ENCODE measurements around the gene KDM7A. TPM values are rescaled to one million over a fixed set of nuclear protein-coding genes. Genes with fewer than 3 reads are reported as not detected.

The KDM7A gene
- total and polyA plus RNA-seq, 2 of the 8 experiments (the other 6 are each of a cell fraction or from before 2014, with no cell fraction given) = 2.2 to 12.5 TPM

DNA sequence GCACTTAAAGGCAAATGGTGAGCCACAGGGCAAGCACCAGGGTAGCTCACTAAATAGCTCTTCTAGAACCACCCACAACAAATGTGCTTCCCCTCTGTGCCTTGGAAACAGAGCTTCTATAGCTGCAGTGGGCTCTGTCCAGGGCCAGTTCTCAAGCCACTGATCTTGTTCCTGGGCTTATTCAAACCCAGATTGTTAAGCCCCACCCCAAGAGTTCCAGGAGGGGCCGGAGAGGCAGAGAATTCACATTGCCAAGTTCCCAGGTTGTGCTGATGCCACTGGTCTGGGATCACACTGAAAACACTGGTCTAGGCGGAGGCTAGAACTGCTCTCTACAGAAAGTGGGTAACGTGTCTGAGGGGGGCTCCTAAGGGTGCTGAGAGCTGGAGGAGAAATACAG is 15.4 kb upstream of the KDM7A start:
- Histone ChIP-seq H2BK20ac (ENCODE audit: low read length) (no peak overlapping the region), H3K4ac (replicated peaks; ENCODE audit: insufficient read length, low read depth, low read length) (no peak overlapping the region), H4K5ac (ENCODE audit: insufficient read length, low read depth, low read length) (no peak overlapping the region), H2BK120ac (replicated peaks; ENCODE audit: low read depth, low read length) (no peak overlapping the region), H3K18ac (ENCODE audit: extremely low read depth, low read length) (no peak overlapping the region), H3K9ac (replicated peaks in 1 of 4; ENCODE audit: extremely low read depth in 1 of 4, low read depth in 3 of 4, low read length in 3 of 4) (no peak overlapping the region), H3K27me3 (replicated peaks in 1 of 4; ENCODE audit: control insufficient read depth in 3 of 4, extremely low read depth in 1 of 4, insufficient read depth in 3 of 4, low read length in 3 of 4) (no peaks in the 10 kb centered on the region), H3K4me3 (ENCODE audit: extremely low read depth in 1 of 4, insufficient read depth in 2 of 4, low read depth in 3 of 4, low read length in 4 of 4) (no peak overlapping the region), H2AFZ (ENCODE audit: low read length) (peak overlapping the region; percentile 49; the same call in 1 of the 2 replicates), H4K91ac (replicated peaks; ENCODE audit: insufficient read length, low read length) (no peak overlapping the region), H3K23me2 (ENCODE audit: low read depth, low read length) (no peaks in the 10 kb centered on the region), H3K27ac (ENCODE audit: low read depth, low read length) (no peak overlapping the region), H2BK15ac (ENCODE audit: low read length) (no peak overlapping the region), H3K4me1 (replicated peaks in 1 of 4; ENCODE audit: control insufficient read depth in 3 of 4, insufficient read depth in 4 of 4, low read length in 3 of 4) (peaks cover 0 to 6% (median 1%) of the 10 kb centered on the region in 4 experiments; a peak in 2 of 7 replicates), H3K23ac (ENCODE audit: insufficient read length) (no peak overlapping the region), H3K36me3 (ENCODE audit: control insufficient read depth in 2 of 4, insufficient read depth in 4 of 4, low read length in 3 of 4) (no peaks in the 10 kb centered on the region), H3K56ac (replicated peaks; ENCODE audit: insufficient read length, low read depth, low read length) (no peak overlapping the region), H3K4me2 (ENCODE audit: insufficient read depth in 1 of 2, low read depth in 2 of 2, low read length in 2 of 2) (no peak overlapping the region), H2AK5ac (ENCODE audit: low read depth, low read length) (no peak overlapping the region), H3K9me3 (ENCODE audit: insufficient read depth in 2 of 2, low read depth in 1 of 2, low read length in 1 of 2) (no peaks in the 10 kb centered on the region), H4K20me1 (replicated peaks in 1 of 2; ENCODE audit: control insufficient read depth in 1 of 2, insufficient read depth in 2 of 2, low read length in 2 of 2) (no peaks in the 10 kb centered on the region), H3K79me1 (ENCODE audit: low read depth, low read length) (no peaks in the 10 kb centered on the region), H3K14ac (ENCODE audit: insufficient read length) (no peak overlapping the region), H2BK12ac (ENCODE audit: low read depth, low read length) (no peak overlapping the region), H2BK5ac (ENCODE audit: low read depth, low read length) (no peak overlapping the region), H3K79me2 (ENCODE audit: control insufficient read depth in 1 of 2, insufficient read depth in 2 of 2, low read length in 2 of 2) (no peaks in the 10 kb centered on the region), H4K8ac (ENCODE audit: extremely low read depth, insufficient read depth, low read length) (no peak overlapping the region)
- WGBS, 2 experiments (ENCODE audit: extremely low coverage in 1 of 2, insufficient coverage in 1 of 2, insufficient read length in 1 of 2, insufficient replicate concordance in 2 of 2, low coverage in 1 of 2, low lambda C conversion rate in 2 of 2, missing lambda C conversion rate in 1 of 2) = 79% methylated on average over 3 of the region's 3 CpGs; no CpG with 5 or more reads in 1 of the 2 experiments
- no peak for FAIRE-seq
- POLR2A ChIA-PET (ENCODE audit: partially characterized antibody) = interaction anchor here (1.3 to 1.4 kb wide), 2 partner anchors 9 to 15 kb away, joined by 3 read pairs; partner anchors contain the start of gene KDM7A
- no peak for DNase-seq (ENCODE audit: low read depth in 1 of 2, low spot score in 2 of 2)
- CTCF ChIA-PET (ENCODE audit: partially characterized antibody) = interaction anchor here (0.7 to 1.1 kb wide), 6 partner anchors 11 to 637 kb away, joined by 3 to 5 read pairs (median 3); no protein-coding TSS in a partner anchor
- no peak for TF ChIP-seq HDAC6 (IDR thresholded peaks at IDR 0.05; ENCODE audit: low read depth, low read length)
- TF ChIP-seq E2F6 (IDR thresholded peaks at IDR 0.05) = no peak
- TF ChIP-seq GTF2F1 (IDR thresholded peaks at IDR 0.05; ENCODE audit: borderline replicate concordance, low read depth, low read length) = no peak
